Liver (tissue), 9 donors: ENCODE data around the gene SZT2. TPM values are rescaled to one million over a fixed set of nuclear protein-coding genes. Genes with fewer than 3 reads are reported as not detected.

ENCODE experiments used
- DNase-seq: peaks from one replicate; pipeline ENCODE4 v3.0.0-alpha.2; 2017; ENCODE audit warnings: low spot score
- H3K27ac ChIP-seq, 2 donors: one replicate each; pipeline ENCODE4 v1.7.0; 2013; ENCODE audit warnings: inconsistent platforms in 2 of 2, low read length in 2 of 2, control low read depth in 1 of 2, low read depth in 1 of 2, mild to moderate bottlenecking in 1 of 2
- H3K27me3 ChIP-seq, 4 donors: one replicate each; pipeline versions ENCODE4 v1.6.1 to v1.7.0; 2013; ENCODE audit warnings: low read length in 3 of 4, inconsistent platforms in 1 of 4, mild to moderate bottlenecking in 1 of 4, moderate library complexity in 1 of 4; ENCODE audit not compliant: control insufficient read depth in 4 of 4, insufficient read depth in 4 of 4
- H3K36me3 ChIP-seq, 4 donors: one replicate each; pipeline versions ENCODE4 v1.6.1 to v1.7.0; 2013; ENCODE audit warnings: low read length in 3 of 4, mild to moderate bottlenecking in 3 of 4, low read depth in 1 of 4, moderate library complexity in 1 of 4; ENCODE audit not compliant: control insufficient read depth in 4 of 4, insufficient read depth in 3 of 4
- H3K4me1 ChIP-seq, 4 donors: one replicate each; pipeline versions ENCODE4 v1.6.1 to v1.7.0; 2013; ENCODE audit warnings: low read length in 3 of 4, mild to moderate bottlenecking in 3 of 4, moderate library complexity in 1 of 4; ENCODE audit not compliant: control insufficient read depth in 4 of 4, insufficient read depth in 4 of 4
- H3K4me3 ChIP-seq, 3 donors: one replicate each; pipeline versions ENCODE4 v1.6.1 to v1.7.0; 2013; ENCODE audit warnings: low read length in 3 of 3, control low read depth in 1 of 3, low read depth in 1 of 3, mild to moderate bottlenecking in 1 of 3
- H3K9ac ChIP-seq, 2 donors: one replicate each; pipeline ENCODE4 v1.7.0; 2013; ENCODE audit warnings: low read length in 2 of 2, mild to moderate bottlenecking in 2 of 2, moderate library complexity in 2 of 2, control low read depth in 1 of 2, low read depth in 1 of 2
- H3K9me3 ChIP-seq, 4 donors: one replicate each; pipeline versions ENCODE4 v1.6.1 to v1.7.0; 2013; ENCODE audit warnings: low read length in 3 of 4; ENCODE audit not compliant: control insufficient read depth in 4 of 4
- EGR1 ChIP-seq, 2 donors: IDR thresholded peaks; 2 replicates each; pipeline ENCODE4 v1.6.1; 2016 to 2018; ENCODE audit warnings: antibody characterized with exemption in 2 of 2, low read depth in 2 of 2
- FOXA1 ChIP-seq: IDR thresholded peaks from 2 replicates; pipeline ENCODE4 v1.6.1; 2016; ENCODE audit warnings: antibody characterized with exemption
- FOXA2 ChIP-seq: IDR thresholded peaks from 2 replicates; pipeline ENCODE4 v1.6.1; 2016; ENCODE audit warnings: antibody characterized with exemption
- GABPA ChIP-seq, 2 donors: IDR thresholded peaks in 1 of 2; conservative IDR thresholded peaks in 1 of 2; 2 replicates each; pipeline ENCODE4 v1.6.1; 2016; ENCODE audit warnings: antibody characterized with exemption in 2 of 2, mild to moderate bottlenecking in 1 of 2, moderate library complexity in 1 of 2
- JUND ChIP-seq, 2 donors: IDR thresholded peaks; 2 replicates each; pipeline ENCODE4 v1.6.1; 2016; ENCODE audit warnings: antibody characterized with exemption in 2 of 2
- RAD21 ChIP-seq, 2 donors: IDR thresholded peaks; 2 replicates each; pipeline ENCODE4 v1.6.1; 2016; ENCODE audit warnings: antibody characterized with exemption in 2 of 2, mild to moderate bottlenecking in 2 of 2
- RXRA ChIP-seq, 2 donors: IDR thresholded peaks; 2 replicates each; pipeline ENCODE4 v1.6.1; 2017 to 2018; ENCODE audit warnings: antibody characterized with exemption in 2 of 2, mild to moderate bottlenecking in 1 of 2
- SP1 ChIP-seq: IDR thresholded peaks from 2 replicates; pipeline ENCODE4 v1.6.1; 2018; ENCODE audit warnings: antibody characterized with exemption, mild to moderate bottlenecking
- TAF1 ChIP-seq: conservative IDR thresholded peaks from 2 replicates; pipeline ENCODE4 v1.6.1; 2016; ENCODE audit warnings: antibody characterized with exemption, mild to moderate bottlenecking
- YY1 ChIP-seq: IDR thresholded peaks from 2 replicates; pipeline ENCODE4 v1.6.1; 2016; ENCODE audit warnings: antibody characterized with exemption, mild to moderate bottlenecking
- ZBTB33 ChIP-seq: IDR thresholded peaks from 2 replicates; pipeline ENCODE4 v1.6.1; 2016; ENCODE audit warnings: antibody characterized with exemption
- WGBS: extraction: QIAGEN DNeasy Blood & Tissue Kit; methylation state at CpG from one replicate; pipeline ENCODE4 v1.1.7; 2013; 5-methylcytosine and 5-hydroxymethylcytosine counted together
- polyA plus RNA-seq, 2 donors: library from polyadenylated mRNA; stranded (reverse) in 1 of 2; unstranded in 1 of 2; fragments of 200-250 nt in 1 of 2; fragments of >200 nt in 1 of 2; fragmentation: Nextera tagmentation in 1 of 2; extraction: Ambion mirVana in 1 of 2; gene quantifications; one replicate each; pipeline versions ENCODE4 v1.2.1 to v1.2.3, GENCODE V29; 2013 to 2015
- total RNA-seq, 2 donors: library from RNA; depleted of rRNA; stranded (reverse); fragments of >200 nt; gene quantifications; one replicate each; pipeline ENCODE4 v1.2.3, GENCODE V29; 2014
- TF ChIP-seq, protein P1 (sequence below): IDR thresholded peaks from 2 replicates; pipeline ENCODE4 v1.6.1; 2016; ENCODE audit warnings: antibody characterized with exemption, mild to moderate bottlenecking
- TF ChIP-seq, protein P2 (sequence below): IDR thresholded peaks from 2 replicates; pipeline ENCODE4 v1.6.1; 2016; ENCODE audit warnings: antibody characterized with exemption
- TF ChIP-seq, protein P3 (sequence below): IDR thresholded peaks from 2 replicates; pipeline ENCODE4 v1.6.1; 2016; ENCODE audit warnings: antibody characterized with exemption
- TF ChIP-seq, protein P4 (sequence below): fragments of 150-350 bp; IDR thresholded peaks from 2 replicates; pipeline ENCODE4 v1.5.1; 2017; ENCODE audit warnings: improper control_type of control experiment, low read depth, low read length; ENCODE audit not compliant: missing input control
- donor health status: healthy.
- donor health status: healthy.
- donor health status: healthy.
- donor health status: healthy.
- donor health status: healthy.

SZT2 gene
- total and polyA plus RNA-seq, 4 donors, result 4.8 to 31.0 (median 11.9) TPM

DNA sequence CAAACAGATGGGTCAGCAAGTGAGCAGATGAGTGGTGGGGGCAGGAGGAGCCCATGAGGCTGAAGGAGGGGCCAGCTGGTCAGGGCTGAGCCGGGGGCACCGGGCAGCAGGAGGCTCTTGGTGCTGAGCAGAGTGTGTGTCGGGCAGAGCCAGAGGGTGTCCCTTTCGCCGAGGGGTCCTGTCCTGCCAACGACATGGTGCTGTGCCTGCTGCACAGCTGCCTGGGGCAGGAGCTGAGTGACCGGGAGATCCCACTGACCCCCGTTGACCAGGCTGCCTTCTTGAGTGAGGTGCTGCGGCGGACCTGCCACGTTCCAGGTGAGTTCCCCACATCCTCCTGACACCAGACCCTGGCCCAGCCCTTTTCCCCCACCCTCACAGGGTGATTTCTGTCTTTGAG, 36.5 kb downstream of the SZT2 start:
- WGBS, result 89% methylated on average over 11 of the region's 11 CpGs
- no peak overlapping the region for H3K4me3 ChIP-seq
- TF ChIP-seq GABPA (IDR thresholded peaks at IDR 0.05 in 1 of 2, conservative IDR thresholded peaks at IDR 0.05 in 1 of 2) (no peak), SP1 (no peak), JUND (IDR thresholded peaks at IDR 0.05) (no peak)
- TF ChIP-seq, protein P1, sequence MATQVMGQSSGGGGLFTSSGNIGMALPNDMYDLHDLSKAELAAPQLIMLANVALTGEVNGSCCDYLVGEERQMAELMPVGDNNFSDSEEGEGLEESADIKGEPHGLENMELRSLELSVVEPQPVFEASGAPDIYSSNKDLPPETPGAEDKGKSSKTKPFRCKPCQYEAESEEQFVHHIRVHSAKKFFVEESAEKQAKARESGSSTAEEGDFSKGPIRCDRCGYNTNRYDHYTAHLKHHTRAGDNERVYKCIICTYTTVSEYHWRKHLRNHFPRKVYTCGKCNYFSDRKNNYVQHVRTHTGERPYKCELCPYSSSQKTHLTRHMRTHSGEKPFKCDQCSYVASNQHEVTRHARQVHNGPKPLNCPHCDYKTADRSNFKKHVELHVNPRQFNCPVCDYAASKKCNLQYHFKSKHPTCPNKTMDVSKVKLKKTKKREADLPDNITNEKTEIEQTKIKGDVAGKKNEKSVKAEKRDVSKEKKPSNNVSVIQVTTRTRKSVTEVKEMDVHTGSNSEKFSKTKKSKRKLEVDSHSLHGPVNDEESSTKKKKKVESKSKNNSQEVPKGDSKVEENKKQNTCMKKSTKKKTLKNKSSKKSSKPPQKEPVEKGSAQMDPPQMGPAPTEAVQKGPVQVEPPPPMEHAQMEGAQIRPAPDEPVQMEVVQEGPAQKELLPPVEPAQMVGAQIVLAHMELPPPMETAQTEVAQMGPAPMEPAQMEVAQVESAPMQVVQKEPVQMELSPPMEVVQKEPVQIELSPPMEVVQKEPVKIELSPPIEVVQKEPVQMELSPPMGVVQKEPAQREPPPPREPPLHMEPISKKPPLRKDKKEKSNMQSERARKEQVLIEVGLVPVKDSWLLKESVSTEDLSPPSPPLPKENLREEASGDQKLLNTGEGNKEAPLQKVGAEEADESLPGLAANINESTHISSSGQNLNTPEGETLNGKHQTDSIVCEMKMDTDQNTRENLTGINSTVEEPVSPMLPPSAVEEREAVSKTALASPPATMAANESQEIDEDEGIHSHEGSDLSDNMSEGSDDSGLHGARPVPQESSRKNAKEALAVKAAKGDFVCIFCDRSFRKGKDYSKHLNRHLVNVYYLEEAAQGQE, result no peak
- TF ChIP-seq, protein P2, sequence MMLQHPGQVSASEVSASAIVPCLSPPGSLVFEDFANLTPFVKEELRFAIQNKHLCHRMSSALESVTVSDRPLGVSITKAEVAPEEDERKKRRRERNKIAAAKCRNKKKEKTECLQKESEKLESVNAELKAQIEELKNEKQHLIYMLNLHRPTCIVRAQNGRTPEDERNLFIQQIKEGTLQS, result no peak
- H3K27ac ChIP-seq, result no peak overlapping the region
- DNase-seq, result no peak
- no peaks in the 10 kb centered on the region for H3K27me3 ChIP-seq
- H3K9me3 ChIP-seq, result no peaks in the 10 kb centered on the region
- H3K36me3 ChIP-seq, result peaks cover 27 to 86% (median 60%) of the 10 kb centered on the region in 4 donors
- H3K4me1 ChIP-seq, result no peaks in the 10 kb centered on the region
- no peak overlapping the region for H3K9ac ChIP-seq

DNA sequence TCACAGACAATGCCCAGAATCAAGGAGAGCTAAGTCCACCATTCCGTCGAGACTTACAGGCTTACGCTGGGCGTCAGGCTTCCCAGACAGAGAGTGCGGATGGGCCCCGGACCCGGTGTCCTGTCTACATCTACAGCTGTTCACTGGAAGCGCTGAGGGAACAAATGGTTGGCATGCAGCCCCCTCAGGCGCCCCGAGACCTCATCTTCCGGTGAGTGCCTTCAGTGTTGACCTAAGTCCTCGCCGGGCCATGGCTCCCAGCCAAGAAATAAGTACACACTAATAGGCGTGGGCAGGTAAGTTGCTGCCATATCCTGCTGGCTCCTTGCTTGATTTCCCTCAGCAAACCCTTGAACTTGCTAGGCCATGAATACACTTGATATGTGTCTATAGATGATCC, 37.8 kb downstream of the SZT2 start:
- 71% methylated on average over 14 of the region's 14 CpGs for WGBS

DNA sequence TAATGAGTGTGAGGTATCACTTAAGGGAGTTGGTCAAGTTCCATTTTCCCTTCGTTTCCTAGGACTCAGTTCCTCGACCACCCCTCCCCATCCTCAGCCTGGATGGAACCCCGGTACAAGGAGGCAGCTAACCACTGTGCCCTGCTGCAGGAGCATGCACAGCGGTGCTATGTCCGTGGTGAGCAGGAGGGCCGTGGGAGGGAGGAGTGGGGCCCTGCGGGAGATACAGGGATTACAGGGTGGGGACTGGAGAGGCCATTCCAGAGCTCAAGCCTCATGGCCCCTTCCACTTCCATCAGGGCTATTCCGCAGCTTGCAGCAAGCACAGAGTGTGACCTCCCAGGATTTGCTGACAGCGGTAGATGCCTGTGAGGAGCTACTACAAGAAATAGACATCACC, 38.2 kb downstream of the SZT2 start:
- Histone ChIP-seq H3K9ac (no peak overlapping the region), H3K27me3 (no peaks in the 10 kb centered on the region), H3K27ac (no peak overlapping the region), H3K36me3 (peaks cover 26 to 89% (median 64%) of the 10 kb centered on the region in 4 donors), H3K9me3 (no peaks in the 10 kb centered on the region), H3K4me3 (no peak overlapping the region), H3K4me1 (no peaks in the 10 kb centered on the region)
- no peak for TF ChIP-seq RAD21 (IDR thresholded peaks at IDR 0.05)
- TF ChIP-seq ZBTB33, result no peak
- TF ChIP-seq TAF1, result no peak
- TF ChIP-seq FOXA1, result no peak
- no peak for TF ChIP-seq RXRA (IDR thresholded peaks at IDR 0.05)
- TF ChIP-seq, protein P3, sequence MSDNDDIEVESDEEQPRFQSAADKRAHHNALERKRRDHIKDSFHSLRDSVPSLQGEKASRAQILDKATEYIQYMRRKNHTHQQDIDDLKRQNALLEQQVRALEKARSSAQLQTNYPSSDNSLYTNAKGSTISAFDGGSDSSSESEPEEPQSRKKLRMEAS, result no peak
- TF ChIP-seq, protein P4, sequence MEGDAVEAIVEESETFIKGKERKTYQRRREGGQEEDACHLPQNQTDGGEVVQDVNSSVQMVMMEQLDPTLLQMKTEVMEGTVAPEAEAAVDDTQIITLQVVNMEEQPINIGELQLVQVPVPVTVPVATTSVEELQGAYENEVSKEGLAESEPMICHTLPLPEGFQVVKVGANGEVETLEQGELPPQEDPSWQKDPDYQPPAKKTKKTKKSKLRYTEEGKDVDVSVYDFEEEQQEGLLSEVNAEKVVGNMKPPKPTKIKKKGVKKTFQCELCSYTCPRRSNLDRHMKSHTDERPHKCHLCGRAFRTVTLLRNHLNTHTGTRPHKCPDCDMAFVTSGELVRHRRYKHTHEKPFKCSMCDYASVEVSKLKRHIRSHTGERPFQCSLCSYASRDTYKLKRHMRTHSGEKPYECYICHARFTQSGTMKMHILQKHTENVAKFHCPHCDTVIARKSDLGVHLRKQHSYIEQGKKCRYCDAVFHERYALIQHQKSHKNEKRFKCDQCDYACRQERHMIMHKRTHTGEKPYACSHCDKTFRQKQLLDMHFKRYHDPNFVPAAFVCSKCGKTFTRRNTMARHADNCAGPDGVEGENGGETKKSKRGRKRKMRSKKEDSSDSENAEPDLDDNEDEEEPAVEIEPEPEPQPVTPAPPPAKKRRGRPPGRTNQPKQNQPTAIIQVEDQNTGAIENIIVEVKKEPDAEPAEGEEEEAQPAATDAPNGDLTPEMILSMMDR, result no peak
- no peak for TF ChIP-seq YY1
- TF ChIP-seq EGR1 (IDR thresholded peaks at IDR 0.05; ENCODE audit: low read depth in 2 of 2), result no peak
- WGBS, result 97% methylated on average over 9 of the region's 9 CpGs
- DNase-seq, result no peak

More for the DNA sequence above, 37.8 kb downstream of the SZT2 start:
- Histone ChIP-seq H3K4me1 (no peaks in the 10 kb centered on the region), H3K9me3 (no peaks in the 10 kb centered on the region), H3K27me3 (no peaks in the 10 kb centered on the region), H3K4me3 (no peak overlapping the region), H3K36me3 (peaks cover 28 to 88% (median 60%) of the 10 kb centered on the region in 4 donors), H3K9ac (no peak overlapping the region), H3K27ac (no peak overlapping the region)
- TF ChIP-seq JUND (IDR thresholded peaks at IDR 0.05) (no peak), FOXA2 (no peak), EGR1 (IDR thresholded peaks at IDR 0.05; ENCODE audit: low read depth in 2 of 2) (no peak), YY1 (no peak)
- no peak for DNase-seq
